Dermis microvascular lymphatic vessel endothelial cell (primary cell): Measurements from ENCODE around the gene DPP10. TPM values are rescaled to one million over a fixed set of nuclear protein-coding genes. Genes with fewer than 3 reads are reported as not detected.
"Not testable (repeated sequence)": the region's sequence is repeated elsewhere in the genome, so short reads cannot be mapped to it uniquely, and the experiment has no call there.

Experiments used
- DNase-seq, 2 donors: peaks; one replicate each; pipeline versions ENCODE4 v3.0.0 to v3.0.0-alpha.2; 2010; ENCODE audit warnings: low read depth in 2 of 2
- total RNA-seq: library from RNA; depleted of rRNA; stranded (reverse); fragments of >200 nt; gene quantifications from 2 replicates; pipeline ENCODE4 v1.2.1, GENCODE V29; 2014

DPP10 gene
- total RNA-seq, 1 donor from 2014 or later, result not detected

DNA sequence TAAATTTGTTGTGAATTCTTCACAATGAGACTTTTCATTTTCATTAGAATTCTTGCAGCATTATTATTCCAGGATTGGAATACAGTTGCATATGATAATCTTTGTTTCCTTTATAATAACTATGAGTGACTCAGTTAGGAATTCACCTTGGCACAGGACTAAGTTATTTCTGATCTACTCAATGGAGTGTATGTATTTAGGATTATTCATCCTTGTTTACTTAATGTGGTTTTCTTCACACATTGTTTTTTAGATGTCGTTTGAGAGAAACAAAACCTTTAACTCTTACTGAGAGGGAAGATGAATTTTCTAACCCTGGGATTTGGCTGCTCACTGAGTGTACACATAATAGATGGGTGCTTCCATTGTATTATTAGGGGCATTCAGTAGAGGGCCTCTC lies 970.1 kb downstream of the DPP10 start:
- DNase-seq, result no peak

- no peak for DNase-seq
Observed at GRCh38 chr2:115413791-115414190, 971.4 kb downstream of the DPP10 start.

DNA sequence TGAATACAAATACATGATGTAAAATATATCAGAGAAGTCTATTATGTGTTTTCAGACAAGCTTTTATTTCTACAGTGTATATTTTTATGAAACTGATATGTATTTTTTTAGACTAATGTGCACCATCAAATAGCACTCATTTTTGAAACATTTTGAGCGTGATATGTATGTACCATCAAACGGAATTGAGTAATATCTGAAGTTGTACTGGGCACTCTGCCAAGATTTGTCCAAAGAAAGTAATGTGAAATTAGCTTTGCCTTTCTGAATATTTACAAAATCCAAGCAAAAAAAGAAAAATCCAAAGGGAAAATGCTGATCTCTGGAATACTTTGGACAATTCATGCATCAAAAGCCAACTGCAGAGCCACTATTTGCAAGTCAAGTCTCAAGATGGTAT lies 972.0 kb downstream of the DPP10 start:
- no peak for DNase-seq

GRCh38 chr2:115422004-115422634 lies 979.7 kb downstream of the DPP10 start:
- no peak for DNase-seq

DNA sequence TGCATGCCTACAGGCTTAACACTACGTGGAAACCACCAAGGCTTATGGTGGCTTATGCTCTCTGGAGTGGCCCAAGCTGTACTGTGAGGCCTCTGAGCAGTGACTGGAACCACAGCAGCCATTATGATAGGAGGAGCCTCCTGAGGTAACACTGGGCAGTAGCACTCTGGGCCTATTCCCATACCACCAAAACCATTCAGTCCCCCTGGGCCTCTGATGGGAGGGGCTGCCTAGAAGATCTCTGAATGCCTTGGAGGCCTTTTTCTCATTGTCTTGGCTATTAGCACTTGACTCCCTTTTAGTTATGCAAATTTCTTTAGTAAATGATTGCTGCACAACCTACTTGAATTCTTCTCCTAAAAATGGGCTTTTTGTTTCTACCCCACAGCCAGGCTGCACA lies 985.0 kb downstream of the DPP10 start:
- no peak for DNase-seq

DNA sequence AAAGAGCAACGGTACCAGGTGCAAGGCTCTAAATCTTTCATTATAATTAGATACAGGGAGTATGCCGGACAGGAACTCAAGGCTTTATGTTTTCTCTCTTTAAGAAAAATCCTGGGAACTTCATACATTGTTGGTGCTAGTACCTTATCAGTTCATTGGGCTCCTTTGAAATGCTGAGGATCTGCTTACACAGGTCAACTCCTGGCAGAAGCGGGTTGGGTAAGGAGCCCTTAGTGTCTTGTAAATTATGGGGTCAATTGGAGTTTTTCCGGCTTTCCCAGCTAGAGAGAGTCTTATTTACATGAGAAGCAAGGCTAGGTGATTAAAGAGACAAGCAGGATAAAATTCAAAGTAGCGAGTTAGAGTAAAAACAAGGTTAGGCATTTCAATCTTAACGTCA lies 998.3 kb downstream of the DPP10 start:
- not testable (repeated sequence) for DNase-seq

GRCh38 chr2:115443539-115444185 lies 1001.2 kb downstream of the DPP10 start:
- DNase-seq, result no peak

DNA sequence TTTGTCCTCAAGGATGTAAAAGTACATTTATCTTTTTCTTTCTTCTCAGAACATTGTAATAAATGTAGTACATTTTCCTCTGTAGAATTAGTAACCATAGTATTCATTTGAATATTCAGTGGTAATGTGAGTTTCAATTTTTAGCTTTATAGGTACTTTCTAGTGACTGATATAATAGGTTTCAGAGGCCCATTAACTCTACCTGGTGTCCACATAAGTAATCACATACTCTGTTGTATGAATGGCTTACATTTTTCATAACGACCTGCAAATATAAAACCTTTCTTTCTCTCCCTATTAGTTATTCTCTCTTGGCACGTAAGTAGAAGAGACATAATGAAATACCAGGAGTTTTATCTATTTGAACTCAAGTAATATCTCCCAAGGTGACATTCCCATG lies 1017.6 kb downstream of the DPP10 start:
- DNase-seq, result no peak

GRCh38 chr2:115480741-115481140 lies 1038.3 kb downstream of the DPP10 start:
- DNase-seq, result no peak

- DNase-seq, result no peak
Observed at GRCh38 chr2:115481842-115482241, 1039.4 kb downstream of the DPP10 start.

DNA sequence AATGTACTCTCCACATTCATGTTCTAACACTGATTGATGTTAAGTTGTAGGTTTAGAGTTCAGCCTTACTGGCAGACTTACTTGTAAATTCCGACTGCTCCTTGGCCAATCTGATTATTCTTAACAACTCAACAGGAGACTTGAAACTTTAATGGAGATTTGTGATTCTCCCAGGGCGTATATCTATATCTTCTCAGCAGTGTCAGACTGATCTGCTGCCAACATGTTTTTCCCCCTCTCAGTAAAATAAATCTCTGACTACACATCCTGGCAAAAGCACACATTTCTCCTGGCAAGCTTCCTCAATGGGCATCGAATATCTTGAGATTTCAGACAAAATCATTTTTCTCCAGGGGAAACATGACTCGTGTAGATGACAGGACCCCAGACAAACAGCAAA lies 1041.2 kb downstream of the DPP10 start:
- DNase-seq, result no peak

DNA sequence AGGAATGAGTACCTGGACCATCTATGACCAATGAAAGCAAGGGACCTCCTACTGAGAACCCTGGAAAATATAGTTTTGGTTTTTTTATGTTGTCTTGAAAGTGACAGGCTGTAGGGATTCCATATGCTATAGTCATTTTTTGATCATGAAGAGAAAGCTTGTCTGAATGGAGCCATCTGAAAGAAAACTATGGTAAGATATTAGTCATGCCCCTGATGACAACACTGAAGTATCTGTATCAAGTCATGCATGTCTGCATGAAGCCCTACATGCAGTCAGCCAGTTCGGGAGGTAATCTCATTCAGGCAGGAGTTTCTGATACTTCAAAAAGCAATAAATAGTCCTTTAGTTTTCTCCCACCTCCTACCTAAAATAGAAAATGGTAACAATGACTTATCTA lies 1042.0 kb downstream of the DPP10 start:
- DNase-seq, result no peak

- no peak for DNase-seq
Observed at GRCh38 chr2:115484983-115485382, 1042.5 kb downstream of the DPP10 start.

- DNase-seq, result no peak
Observed at GRCh38 chr2:115491186-115491793, 1048.8 kb downstream of the DPP10 start.

DNA sequence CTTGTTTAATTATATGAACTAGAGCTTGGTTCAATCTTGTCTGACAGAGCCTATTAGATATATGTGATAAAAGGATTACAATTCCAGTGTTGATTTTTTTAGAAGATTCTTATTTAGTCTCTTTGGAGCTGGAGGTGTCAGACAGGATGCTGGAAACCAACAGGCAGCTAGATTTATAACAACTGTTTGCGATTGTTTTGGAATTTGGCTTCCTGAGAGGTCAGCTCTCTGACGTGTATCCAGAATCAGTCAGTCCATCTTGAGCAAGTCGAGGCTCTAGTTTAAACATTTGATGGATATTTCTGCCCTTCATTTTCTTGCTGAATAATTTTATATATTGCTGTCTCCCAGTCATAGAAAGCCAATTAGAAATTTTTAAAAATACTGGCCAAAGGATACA lies 1062.9 kb downstream of the DPP10 start:
- DNase-seq, result no peak

GRCh38 chr2:115520727-115521126 lies 1078.3 kb downstream of the DPP10 start:
- DNase-seq, result no peak

- no peak for DNase-seq
Observed at GRCh38 chr2:115524452-115524851, 1082.0 kb downstream of the DPP10 start.

DNA sequence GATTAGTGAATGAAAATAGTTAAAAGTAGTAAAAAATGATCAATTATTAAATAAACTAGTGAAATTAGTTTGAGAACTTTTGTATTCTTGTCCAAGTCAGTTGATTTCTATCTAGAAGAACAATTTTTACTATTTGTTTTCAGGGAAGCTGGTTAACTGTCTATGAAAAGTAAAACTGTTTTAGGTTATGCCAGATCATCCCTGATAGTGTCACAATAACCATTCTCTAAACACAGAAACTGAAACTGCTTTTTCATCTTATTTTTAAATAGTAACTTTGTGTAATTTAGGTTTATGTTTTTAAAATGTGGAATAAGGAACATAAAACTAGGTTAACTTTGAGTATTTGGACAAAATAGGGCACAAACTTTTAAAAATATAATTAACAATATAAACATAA lies 1087.2 kb downstream of the DPP10 start:
- no peak for DNase-seq

- DNase-seq, result no peak
Observed at GRCh38 chr2:115533081-115533480, 1090.6 kb downstream of the DPP10 start.

- no peak for DNase-seq
Observed at GRCh38 chr2:115541814-115542213, 1099.4 kb downstream of the DPP10 start.

DNA sequence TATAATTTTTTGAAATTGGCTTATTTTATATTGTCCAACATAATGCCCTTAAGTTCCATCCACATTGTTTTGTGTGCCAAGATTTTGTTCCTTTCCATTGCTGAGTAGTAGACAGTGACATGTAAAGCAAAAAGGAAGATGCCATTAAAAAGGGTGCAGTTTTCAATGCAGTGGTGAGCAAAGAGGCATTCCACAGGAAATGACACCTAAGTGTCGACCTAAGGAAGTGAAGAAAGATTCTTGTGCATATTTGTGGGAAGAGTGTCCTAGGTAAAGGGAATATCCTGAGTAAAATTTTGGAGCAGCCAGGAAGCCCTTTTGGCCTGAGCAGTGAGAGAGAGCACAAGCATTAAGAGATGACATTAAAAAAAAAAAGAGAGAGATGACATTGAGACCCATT lies 1099.9 kb downstream of the DPP10 start:
- no peak for DNase-seq

DNA sequence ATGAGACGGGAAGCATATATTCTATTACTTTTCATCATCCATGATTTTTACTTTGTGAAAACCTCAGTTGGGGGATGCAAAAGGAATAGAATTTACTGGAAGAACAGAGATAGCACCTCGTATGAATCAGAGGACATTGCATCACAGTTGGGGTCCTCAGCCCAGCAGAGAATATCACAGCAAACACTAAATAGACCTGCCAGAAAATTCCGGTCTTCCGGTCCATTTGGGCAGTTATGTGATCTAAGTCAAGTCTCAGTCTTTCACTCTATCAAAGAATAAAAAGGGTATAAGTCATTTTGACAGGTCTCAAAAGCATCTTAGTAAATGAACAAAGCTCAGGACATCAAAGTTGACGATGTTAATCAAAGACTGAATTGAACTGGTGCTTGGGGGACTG lies 1100.6 kb downstream of the DPP10 start:
- no peak for DNase-seq

DNA sequence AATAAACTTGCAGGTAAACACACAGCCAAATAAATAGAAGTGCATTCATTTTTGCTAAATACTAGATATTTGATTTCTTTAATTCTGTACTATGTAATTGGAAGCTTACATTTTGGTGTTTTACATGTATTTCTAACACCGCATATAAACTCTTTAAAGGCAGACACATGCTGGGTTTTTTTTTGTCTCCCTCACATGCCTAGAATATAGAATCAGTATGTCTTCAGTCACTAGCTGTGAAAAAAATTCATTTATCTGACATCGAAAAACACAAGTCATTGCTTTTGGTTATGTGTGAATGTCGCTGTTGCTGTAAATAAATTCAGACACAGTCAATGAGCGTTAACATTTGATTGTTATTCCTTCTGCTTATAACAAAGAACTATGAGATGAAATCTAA lies 1101.0 kb downstream of the DPP10 start:
- no peak for DNase-seq
